ENCODE measurements around the gene ENTPD7.

GRCh38 chr10:99610221-99610620, 49.1 kb upstream of the ENTPD7 start:
- TF ChIP-seq CTCF (IDR thresholded peaks at IDR 0.05) (no peak), EP300 (IDR thresholded peaks at IDR 0.05) (no peak)

Measured in upper lobe of left lung (tissue), 4 donors.